ENCODE data around the gene ALB.

Gene ALB

GRCh38 chr4:73408181-73408867, 4.2 kb downstream of the ALB start:
- no peak for DNase-seq

DNA sequence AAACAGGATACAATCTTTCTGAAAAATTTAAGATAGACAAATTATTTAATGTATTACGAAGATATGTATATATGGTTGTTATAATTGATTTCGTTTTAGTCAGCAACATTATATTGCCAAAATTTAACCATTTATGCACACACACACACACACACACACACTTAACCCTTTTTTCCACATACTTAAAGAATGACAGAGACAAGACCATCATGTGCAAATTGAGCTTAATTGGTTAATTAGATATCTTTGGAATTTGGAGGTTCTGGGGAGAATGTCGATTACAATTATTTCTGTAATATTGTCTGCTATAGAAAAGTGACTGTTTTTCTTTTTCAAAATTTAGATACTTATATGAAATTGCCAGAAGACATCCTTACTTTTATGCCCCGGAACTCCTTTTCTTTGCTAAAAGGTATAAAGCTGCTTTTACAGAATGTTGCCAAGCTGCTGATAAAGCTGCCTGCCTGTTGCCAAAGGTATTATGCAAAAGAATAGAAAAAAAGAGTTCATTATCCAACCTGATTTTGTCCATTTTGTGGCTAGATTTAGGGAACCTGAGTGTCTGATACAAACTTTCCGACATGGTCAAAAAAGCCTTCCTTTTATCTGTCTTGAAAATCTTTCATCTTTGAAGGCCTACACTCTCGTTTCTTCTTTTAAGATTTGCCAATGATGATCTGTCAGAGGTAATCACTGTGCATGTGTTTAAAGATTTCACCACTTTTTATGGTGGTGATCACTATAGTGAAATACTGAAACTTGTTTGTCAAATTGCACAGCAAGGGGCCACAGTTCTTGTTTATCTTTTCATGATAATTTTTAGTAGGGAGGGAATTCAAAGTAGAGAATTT, 5.2 kb downstream of the ALB start:
- DNase-seq, result no peak

DNA sequence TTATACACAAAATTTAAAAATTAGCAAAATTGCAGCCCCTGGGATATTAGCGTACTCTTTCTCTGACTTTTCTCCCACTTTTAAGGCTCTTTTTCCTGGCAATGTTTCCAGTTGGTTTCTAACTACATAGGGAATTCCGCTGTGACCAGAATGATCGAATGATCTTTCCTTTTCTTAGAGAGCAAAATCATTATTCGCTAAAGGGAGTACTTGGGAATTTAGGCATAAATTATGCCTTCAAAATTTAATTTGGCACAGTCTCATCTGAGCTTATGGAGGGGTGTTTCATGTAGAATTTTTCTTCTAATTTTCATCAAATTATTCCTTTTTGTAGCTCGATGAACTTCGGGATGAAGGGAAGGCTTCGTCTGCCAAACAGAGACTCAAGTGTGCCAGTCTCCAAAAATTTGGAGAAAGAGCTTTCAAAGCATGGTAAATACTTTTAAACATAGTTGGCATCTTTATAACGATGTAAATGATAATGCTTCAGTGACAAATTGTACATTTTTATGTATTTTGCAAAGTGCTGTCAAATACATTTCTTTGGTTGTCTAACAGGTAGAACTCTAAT, 6.0 kb downstream of the ALB start:
- no peak for DNase-seq

- DNase-seq, result no peak
Measured at GRCh38 chr4:73410916-73411730, 7.0 kb downstream of the ALB start.

GRCh38 chr4:73411731-73412414, 7.8 kb downstream of the ALB start:
- no peak for DNase-seq

GRCh38 chr4:73413294-73413755, 9.2 kb downstream of the ALB start:
- DNase-seq, result no peak

GRCh38 chr4:73414936-73415271, 10.8 kb downstream of the ALB start:
- no peak for DNase-seq

DNA sequence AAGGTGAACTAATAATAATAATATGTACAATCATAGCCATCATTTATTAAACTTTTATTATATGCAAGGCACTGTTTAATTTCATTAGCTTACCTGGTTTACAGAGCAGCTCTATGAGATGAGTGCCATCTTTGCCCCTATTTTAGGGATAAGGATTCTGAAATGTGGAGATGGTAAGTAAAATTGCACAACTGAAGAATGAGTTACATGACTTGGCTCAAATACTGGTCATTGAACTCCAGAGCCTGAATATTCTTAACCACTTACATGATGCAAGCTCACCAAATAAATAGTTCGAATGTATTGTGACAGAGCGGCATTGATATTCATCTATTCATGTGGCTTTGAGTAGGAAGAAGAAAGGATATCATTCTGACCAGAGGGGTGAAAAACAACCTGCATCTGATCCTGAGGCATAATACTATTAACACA, 11.7 kb downstream of the ALB start:
- DNase-seq, result no peak

DNA sequence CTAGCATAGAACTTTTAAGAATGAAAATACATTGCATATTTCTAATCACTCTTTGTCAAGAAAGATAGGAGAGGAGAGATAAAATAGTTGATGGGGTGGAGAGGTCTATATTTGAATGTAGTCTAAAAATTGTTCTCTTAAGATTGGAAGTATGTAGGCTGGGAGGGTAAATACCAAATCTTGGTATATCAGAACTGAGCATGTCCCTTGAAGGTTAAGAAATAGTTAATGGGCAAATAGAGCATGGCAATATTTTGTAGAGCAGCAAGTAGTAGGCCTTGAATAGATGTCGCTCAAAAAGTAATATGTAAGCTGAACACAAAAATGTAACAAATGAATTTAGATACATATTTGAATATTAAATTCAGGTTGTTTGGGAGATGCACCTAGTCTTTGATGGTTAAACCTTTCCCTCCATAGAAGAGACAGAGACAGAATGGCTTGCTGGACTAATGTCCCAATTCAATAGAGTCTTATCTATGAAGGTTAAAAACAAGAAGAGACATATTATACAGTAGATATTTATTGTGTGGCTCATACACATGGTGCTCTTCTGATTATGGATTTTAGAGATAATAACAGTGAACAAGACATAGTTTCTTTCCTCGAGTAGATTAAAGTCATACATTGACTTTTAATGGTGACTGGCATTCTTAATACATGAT, 12.5 kb downstream of the ALB start:
- no peak for DNase-seq

GRCh38 chr4:73417342-73417741, 13.3 kb downstream of the ALB start:
- no peak for DNase-seq

- DNase-seq, result no peak
Measured at GRCh38 chr4:73417973-73418372, 13.9 kb downstream of the ALB start.

DNA sequence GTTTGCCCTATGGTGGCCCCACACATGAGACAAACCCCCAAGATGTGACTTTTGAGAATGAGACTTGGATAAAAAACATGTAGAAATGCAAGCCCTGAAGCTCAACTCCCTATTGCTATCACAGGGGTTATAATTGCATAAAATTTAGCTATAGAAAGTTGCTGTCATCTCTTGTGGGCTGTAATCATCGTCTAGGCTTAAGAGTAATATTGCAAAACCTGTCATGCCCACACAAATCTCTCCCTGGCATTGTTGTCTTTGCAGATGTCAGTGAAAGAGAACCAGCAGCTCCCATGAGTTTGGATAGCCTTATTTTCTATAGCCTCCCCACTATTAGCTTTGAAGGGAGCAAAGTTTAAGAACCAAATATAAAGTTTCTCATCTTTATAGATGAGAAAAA, 14.6 kb downstream of the ALB start:
- DNase-seq, result no peak

DNA sequence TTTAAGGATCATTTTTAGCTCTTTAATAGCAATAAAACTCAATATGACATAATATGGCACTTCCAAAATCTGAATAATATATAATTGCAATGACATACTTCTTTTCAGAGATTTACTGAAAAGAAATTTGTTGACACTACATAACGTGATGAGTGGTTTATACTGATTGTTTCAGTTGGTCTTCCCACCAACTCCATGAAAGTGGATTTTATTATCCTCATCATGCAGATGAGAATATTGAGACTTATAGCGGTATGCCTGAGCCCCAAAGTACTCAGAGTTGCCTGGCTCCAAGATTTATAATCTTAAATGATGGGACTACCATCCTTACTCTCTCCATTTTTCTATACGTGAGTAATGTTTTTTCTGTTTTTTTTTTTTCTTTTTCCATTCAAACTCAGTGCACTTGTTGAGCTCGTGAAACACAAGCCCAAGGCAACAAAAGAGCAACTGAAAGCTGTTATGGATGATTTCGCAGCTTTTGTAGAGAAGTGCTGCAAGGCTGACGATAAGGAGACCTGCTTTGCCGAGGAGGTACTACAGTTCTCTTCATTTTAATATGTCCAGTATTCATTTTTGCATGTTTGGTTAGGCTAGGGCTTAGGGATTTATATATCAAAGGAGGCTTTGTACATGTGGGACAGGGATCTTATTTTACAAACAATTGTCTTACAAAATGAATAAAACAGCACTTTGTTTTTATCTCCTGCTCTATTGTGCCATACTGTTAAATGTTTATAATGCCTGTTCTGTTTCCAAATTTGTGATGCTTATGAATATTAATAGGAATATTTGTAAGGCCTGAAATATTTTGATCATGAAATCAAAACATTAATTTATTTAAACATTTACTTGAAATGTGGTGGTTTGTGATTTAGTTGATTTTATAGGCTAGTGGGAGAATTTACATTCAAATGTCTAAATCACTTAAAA, 15.3 kb downstream of the ALB start:
- DNase-seq, result no peak

- no peak for DNase-seq
Measured at GRCh38 chr4:73420615-73421014, 16.5 kb downstream of the ALB start.

DNA sequence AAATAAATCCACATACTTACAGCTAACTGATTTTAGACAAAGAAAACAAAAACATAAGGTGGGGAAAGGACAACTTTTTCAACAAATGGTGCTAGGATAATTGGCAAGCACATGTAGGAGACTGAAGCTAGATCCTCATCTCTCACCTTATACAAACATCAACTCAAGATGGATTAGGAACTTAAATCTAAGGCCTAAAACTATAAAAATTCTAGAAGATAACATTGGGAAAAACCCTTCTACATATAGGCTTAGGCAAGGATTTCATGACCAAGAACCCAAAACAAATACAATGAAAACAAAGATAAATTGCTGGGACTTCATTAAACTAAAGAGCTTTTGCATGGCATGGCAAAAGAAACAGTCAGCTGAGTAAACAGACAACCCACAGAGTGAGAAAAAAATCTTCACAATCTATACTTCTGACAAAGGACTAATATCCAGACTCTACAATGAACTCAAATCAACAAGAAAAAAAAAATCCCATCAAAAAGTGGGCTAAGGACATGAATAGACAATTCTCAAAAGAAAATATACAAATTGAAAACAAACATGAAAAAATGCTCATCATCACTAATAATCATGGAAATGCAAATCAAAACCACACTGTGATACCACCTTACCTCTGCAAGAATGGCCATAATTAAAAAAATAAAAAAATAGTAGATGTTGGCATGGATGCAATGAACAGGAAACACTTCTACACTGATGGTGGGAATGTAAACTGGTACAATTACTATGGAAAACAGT, 17.8 kb downstream of the ALB start:
- no peak for DNase-seq

- DNase-seq, result no peak
Measured at GRCh38 chr4:73422458-73422752, 18.3 kb downstream of the ALB start.

GRCh38 chr4:73423184-73423583, 19.1 kb downstream of the ALB start:
- no peak for DNase-seq

GRCh38 chr4:73426666-73427065, 22.6 kb downstream of the ALB start:
- DNase-seq, result no peak

- DNase-seq, result no peak
Measured at GRCh38 chr4:73429118-73429517, 25.0 kb downstream of the ALB start.
